K562 (cell line): ENCODE data around the gene TTLL9. TPM values are rescaled to one million over a fixed set of nuclear protein-coding genes. Genes with fewer than 3 reads are reported as not detected.

Source experiments
- C11orf30 ChIP-seq: fragments of 450-650 bp; IDR thresholded peaks from 2 replicates; pipeline ENCODE4 v1.6.1; 2016; ENCODE audit warnings: low read depth, mild to moderate bottlenecking
- CAMTA2 ChIP-seq: fragments of 250-450 bp; sonication (Bioruptor Pico); conservative IDR thresholded peaks from 2 replicates; pipeline ENCODE4 v1.5.1; 2022
- CC2D1A ChIP-seq: fragments of 450-650 bp; IDR thresholded peaks from 2 replicates; pipeline ENCODE4 v1.6.1; 2017; ENCODE audit warnings: mild to moderate bottlenecking
- CGGBP1 ChIP-seq: fragments of 250-450 bp; sonication (Bioruptor Pico); IDR thresholded peaks from 2 replicates; pipeline ENCODE4 v1.9.0; 2021; ENCODE audit warnings: mild to moderate bottlenecking
- ETS2 ChIP-seq: IDR thresholded peaks from 2 replicates; pipeline ENCODE4 v1.6.1; 2016; ENCODE audit warnings: borderline replicate concordance, missing genetic modification characterization, mild to moderate bottlenecking, moderate library complexity, missing compliant biosample characterization; ENCODE audit not compliant: poor library complexity, severe bottlenecking
- FUS ChIP-seq: fragments of 200-400 bp; formaldehyde crosslinking; optimal IDR thresholded peaks from 2 replicates; pipeline ENCODE3; 2017; ENCODE audit warnings: low read depth, low read length
- HDAC6 ChIP-seq: IDR thresholded peaks from 2 replicates; pipeline ENCODE4 v1.6.1; 2012; ENCODE audit warnings: low read depth, mild to moderate bottlenecking, control low read depth, inconsistent platforms, low read length, moderate library complexity
- IRF2 ChIP-seq: sonication (generic); formaldehyde crosslinking; IDR thresholded peaks from 2 replicates; pipeline ENCODE4 v1.8.1; 2022; ENCODE audit warnings: mild to moderate bottlenecking, missing genetic modification reagents
- JUNB ChIP-seq: fragments of 450-650 bp; formaldehyde crosslinking; conservative IDR thresholded peaks from 2 replicates; pipeline ENCODE4 v1.4.0; 2020; ENCODE audit warnings: mild to moderate bottlenecking
- MAZ ChIP-seq, 2 experiments: fragments of 450-650 bp in 1 of 2; sonication (generic) in 1 of 2; formaldehyde crosslinking; IDR thresholded peaks in 1 of 2; conservative IDR thresholded peaks in 1 of 2; 2 replicates each; pipeline versions ENCODE4 v1.4.0 to v1.5.0; 2020; ENCODE audit warnings: mild to moderate bottlenecking in 1 of 2, missing genetic modification reagents in 1 of 2
- NR2C2 ChIP-seq, 2 experiments: fragments of 200-800 bp in 1 of 2; sonication (Bioruptor generic) in 1 of 2; sonication (generic) in 1 of 2; formaldehyde crosslinking in 1 of 2; IDR thresholded peaks; 2 replicates each; pipeline versions ENCODE4 v1.6.1 to v1.8.0; 2016 to 2022; ENCODE audit warnings: mild to moderate bottlenecking in 1 of 2, missing compliant biosample characterization in 1 of 2, missing genetic modification characterization in 1 of 2, missing genetic modification reagents in 1 of 2
- PHB2 ChIP-seq: fragments of 450-650 bp; IDR thresholded peaks from 2 replicates; pipeline ENCODE4 v1.6.1; 2017; ENCODE audit warnings: low read depth
- PML ChIP-seq: IDR thresholded peaks from 2 replicates; pipeline ENCODE4 v1.6.1; 2012; ENCODE audit warnings: low read length, inconsistent platforms
- SMC3 ChIP-seq: conservative IDR thresholded peaks from 2 replicates; pipeline ENCODE4 v1.6.1; 2011; ENCODE audit warnings: low read depth, low read length, improper control_type of control experiment; ENCODE audit not compliant: insufficient read depth
- TAF9B ChIP-seq: fragments of 450-650 bp; IDR thresholded peaks from 2 replicates; pipeline ENCODE4 v1.6.1; 2018; ENCODE audit warnings: mild to moderate bottlenecking; ENCODE audit not compliant: partially characterized antibody
- YBX1 ChIP-seq: fragments of 450-650 bp; IDR thresholded peaks from 2 replicates; pipeline ENCODE4 v1.7.1; 2016; ENCODE audit warnings: mild to moderate bottlenecking
- ZC3H8 ChIP-seq: fragments of 450-650 bp; IDR thresholded peaks from 2 replicates; pipeline ENCODE4 v1.6.1; 2017
- ZNF146 ChIP-seq: IDR thresholded peaks from one replicate; pipeline ENCODE4 v1.6.1; 2018; ENCODE audit warnings: missing compliant biosample characterization; ENCODE audit not compliant: unreplicated experiment
- ZNF311 ChIP-seq: fragments of 250-450 bp; sonication (Bioruptor Pico); IDR thresholded peaks from 2 replicates; pipeline ENCODE4 v1.4.0; 2020; ENCODE audit warnings: mild to moderate bottlenecking, moderate library complexity
- ZNF507 ChIP-seq: conservative IDR thresholded peaks from 2 replicates; pipeline ENCODE4 v1.6.1; 2017; ENCODE audit warnings: missing genetic modification characterization, missing compliant biosample characterization
- ZNF655 ChIP-seq: fragments of 250-450 bp; sonication (Bioruptor Pico); IDR thresholded peaks from 2 replicates; pipeline ENCODE4 v1.5.0; 2021
- ZNF707 ChIP-seq: fragments of 250-450 bp; sonication (Bioruptor Pico); conservative IDR thresholded peaks from 2 replicates; pipeline ENCODE4 v1.8.0; 2022; ENCODE audit warnings: inconsistent platforms, mild to moderate bottlenecking, moderate library complexity
- ZNF76 ChIP-seq: fragments of 250-450 bp; sonication (Bioruptor Pico); IDR thresholded peaks from 2 replicates; pipeline ENCODE4 v1.4.0; 2020; ENCODE audit warnings: mild to moderate bottlenecking, moderate library complexity, borderline replicate concordance
- polyA plus RNA-seq, 8 experiments: library from polyadenylated mRNA; depleted of rRNA in 4 of 8; stranded (reverse) in 5 of 8; unstranded in 3 of 8; fragments of >200 nt; fragmentation: Nextera tagmentation in 2 of 8; fragmentation: Illumina TruSeq in 1 of 8; extraction: Ambion mirVana in 2 of 8; extraction: Trizol in 1 of 8; gene quantifications; 2 replicates each; pipeline versions ENCODE4 v1.2.1 to v1.2.3, GENCODE V29; 2011 to 2014; ENCODE audit warnings: inconsistent platforms in 1 of 8, missing spikeins in 1 of 8
- total RNA-seq, 7 experiments: library from RNA; depleted of rRNA in 6 of 7; stranded (reverse); fragments of >200 nt in 6 of 7; fragmentation: Illumina TruSeq in 2 of 7; extraction: Trizol in 2 of 7; gene quantifications; 2 replicates each; pipeline versions ENCODE4 v1.2.1 to v1.2.3, GENCODE V29; 2011 to 2021; ENCODE audit warnings: low replicate concordance in 1 of 7
- TF ChIP-seq, protein P1 (sequence below): fragments of 250-450 bp; sonication (Bioruptor Pico); IDR thresholded peaks from 2 replicates; pipeline ENCODE4 v1.8.0; 2022; ENCODE audit warnings: moderate library complexity, mild to moderate bottlenecking, inconsistent platforms
- TF ChIP-seq, protein P2 (sequence below), 3 experiments: IDR thresholded peaks in 2 of 3; conservative IDR thresholded peaks in 1 of 3; 2 replicates each; pipeline ENCODE4 v1.5.1; 2011 to 2012; ENCODE audit warnings: low read length in 3 of 3, mild to moderate bottlenecking in 3 of 3, control low read depth in 2 of 3, improper control_type of control experiment in 1 of 3, inconsistent platforms in 1 of 3, low read depth in 1 of 3, mixed read lengths in 1 of 3, moderate library complexity in 1 of 3; ENCODE audit not compliant: insufficient read depth in 2 of 3

The TTLL9 gene
- total and polyA plus RNA-seq, 9 of the 15 experiments (the other 6 are each of a cell fraction or from before 2014, with no cell fraction given), result 0.06 to 0.07 TPM; not detected in 7

- TF ChIP-seq NR2C2 (CRISPR knock-in tag; IDR thresholded peaks at IDR 0.05) (peak; percentile 95), NR2C2 (tag; IDR thresholded peaks at IDR 0.05) (0 out of 2 replicates have a peak, but pooled peaks have one; percentile 43), FUS (peak; percentile 68), PHB2 (no peak), ETS2 (tag) (no peak), HDAC6 (no peak), SMC3 (no peak), ZNF707 (no peak), CGGBP1 (CRISPR knock-in tag) (no peak), MAZ (CRISPR knock-in tag; conservative IDR thresholded peaks at IDR 0.05 in 1 of 2, IDR thresholded peaks at IDR 0.05 in 1 of 2) (peak; percentile 77 to 100), C11orf30 (no peak), JUNB (CRISPR knock-in tag) (no peak), ZNF76 (CRISPR knock-in tag) (no peak), ZC3H8 (no peak), CAMTA2 (CRISPR knock-in tag) (no peak), PML (no peak), ZNF507 (tag) (no peak), YBX1 (no peak), ZNF146 (peak; percentile 98), CC2D1A (no peak), IRF2 (CRISPR knock-in tag) (peak; percentile 99), TAF9B (no peak), ZNF655 (CRISPR knock-in tag) (no peak), ZNF311 (CRISPR knock-in tag) (peak; percentile 86)
- TF ChIP-seq, protein P1, sequence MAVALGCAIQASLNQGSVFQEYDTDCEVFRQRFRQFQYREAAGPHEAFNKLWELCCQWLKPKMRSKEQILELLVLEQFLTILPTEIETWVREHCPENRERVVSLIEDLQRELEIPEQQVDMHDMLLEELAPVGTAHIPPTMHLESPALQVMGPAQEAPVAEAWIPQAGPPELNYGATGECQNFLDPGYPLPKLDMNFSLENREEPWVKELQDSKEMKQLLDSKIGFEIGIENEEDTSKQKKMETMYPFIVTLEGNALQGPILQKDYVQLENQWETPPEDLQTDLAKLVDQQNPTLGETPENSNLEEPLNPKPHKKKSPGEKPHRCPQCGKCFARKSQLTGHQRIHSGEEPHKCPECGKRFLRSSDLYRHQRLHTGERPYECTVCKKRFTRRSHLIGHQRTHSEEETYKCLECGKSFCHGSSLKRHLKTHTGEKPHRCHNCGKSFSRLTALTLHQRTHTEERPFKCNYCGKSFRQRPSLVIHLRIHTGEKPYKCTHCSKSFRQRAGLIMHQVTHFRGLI (CRISPR knock-in tag), result peak; percentile 78; the same call in 1 of the 2 replicates
- TF ChIP-seq, protein P2, sequence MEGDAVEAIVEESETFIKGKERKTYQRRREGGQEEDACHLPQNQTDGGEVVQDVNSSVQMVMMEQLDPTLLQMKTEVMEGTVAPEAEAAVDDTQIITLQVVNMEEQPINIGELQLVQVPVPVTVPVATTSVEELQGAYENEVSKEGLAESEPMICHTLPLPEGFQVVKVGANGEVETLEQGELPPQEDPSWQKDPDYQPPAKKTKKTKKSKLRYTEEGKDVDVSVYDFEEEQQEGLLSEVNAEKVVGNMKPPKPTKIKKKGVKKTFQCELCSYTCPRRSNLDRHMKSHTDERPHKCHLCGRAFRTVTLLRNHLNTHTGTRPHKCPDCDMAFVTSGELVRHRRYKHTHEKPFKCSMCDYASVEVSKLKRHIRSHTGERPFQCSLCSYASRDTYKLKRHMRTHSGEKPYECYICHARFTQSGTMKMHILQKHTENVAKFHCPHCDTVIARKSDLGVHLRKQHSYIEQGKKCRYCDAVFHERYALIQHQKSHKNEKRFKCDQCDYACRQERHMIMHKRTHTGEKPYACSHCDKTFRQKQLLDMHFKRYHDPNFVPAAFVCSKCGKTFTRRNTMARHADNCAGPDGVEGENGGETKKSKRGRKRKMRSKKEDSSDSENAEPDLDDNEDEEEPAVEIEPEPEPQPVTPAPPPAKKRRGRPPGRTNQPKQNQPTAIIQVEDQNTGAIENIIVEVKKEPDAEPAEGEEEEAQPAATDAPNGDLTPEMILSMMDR (IDR thresholded peaks at IDR 0.05 in 2 of 3, conservative IDR thresholded peaks at IDR 0.05 in 1 of 3; ENCODE audit: insufficient read depth in 2 of 3, low read depth in 1 of 3, low read length in 3 of 3), result no peak
Measured at GRCh38 chr20:31968291-31969126, 98.1 kb downstream of the TTLL9 start (continued).
